ENCODE data around the gene LRRC7.

DNA sequence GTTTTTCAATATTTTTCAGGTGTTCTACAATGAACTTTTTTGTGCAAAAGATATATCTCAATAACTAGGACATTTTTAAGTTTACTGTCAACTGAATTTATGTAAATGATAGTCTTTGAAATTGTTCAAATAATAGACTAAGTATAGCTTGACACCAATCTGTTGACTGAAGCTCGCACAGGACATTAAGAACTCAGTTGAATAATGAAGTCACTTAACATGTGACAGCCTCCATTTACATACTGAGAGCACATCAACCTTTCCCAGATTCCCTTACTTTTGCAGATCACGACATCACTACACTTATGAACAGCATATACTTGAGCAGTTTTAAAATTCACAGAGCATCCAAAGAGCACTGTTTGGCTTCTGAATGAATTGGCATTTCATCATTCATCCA lies 268.2 kb downstream of the LRRC7 start:
- TF ChIP-seq, protein P1, sequence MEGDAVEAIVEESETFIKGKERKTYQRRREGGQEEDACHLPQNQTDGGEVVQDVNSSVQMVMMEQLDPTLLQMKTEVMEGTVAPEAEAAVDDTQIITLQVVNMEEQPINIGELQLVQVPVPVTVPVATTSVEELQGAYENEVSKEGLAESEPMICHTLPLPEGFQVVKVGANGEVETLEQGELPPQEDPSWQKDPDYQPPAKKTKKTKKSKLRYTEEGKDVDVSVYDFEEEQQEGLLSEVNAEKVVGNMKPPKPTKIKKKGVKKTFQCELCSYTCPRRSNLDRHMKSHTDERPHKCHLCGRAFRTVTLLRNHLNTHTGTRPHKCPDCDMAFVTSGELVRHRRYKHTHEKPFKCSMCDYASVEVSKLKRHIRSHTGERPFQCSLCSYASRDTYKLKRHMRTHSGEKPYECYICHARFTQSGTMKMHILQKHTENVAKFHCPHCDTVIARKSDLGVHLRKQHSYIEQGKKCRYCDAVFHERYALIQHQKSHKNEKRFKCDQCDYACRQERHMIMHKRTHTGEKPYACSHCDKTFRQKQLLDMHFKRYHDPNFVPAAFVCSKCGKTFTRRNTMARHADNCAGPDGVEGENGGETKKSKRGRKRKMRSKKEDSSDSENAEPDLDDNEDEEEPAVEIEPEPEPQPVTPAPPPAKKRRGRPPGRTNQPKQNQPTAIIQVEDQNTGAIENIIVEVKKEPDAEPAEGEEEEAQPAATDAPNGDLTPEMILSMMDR (conservative IDR thresholded peaks at IDR 0.05; ENCODE audit: low read depth, low read length): no peak
- TF ChIP-seq EZH2 (IDR thresholded peaks at IDR 0.05; ENCODE audit: borderline replicate concordance, low read depth, low read length, poor library complexity, severe bottlenecking): no peak
